Panc1 (cell line): ENCODE results near the gene NOXO1.

Source experiments
- POLR2AphosphoS5 ChIP-seq: IDR thresholded peaks from 2 replicates; pipeline ENCODE4 v1.6.1; 2012; ENCODE audit warnings: mild to moderate bottlenecking, low read depth, low read length, moderate library complexity
- TF ChIP-seq, protein P1 (sequence below): fragments of 450-650 bp; IDR thresholded peaks from 2 replicates; pipeline ENCODE4 v1.5.1; 2017; ENCODE audit warnings: mild to moderate bottlenecking

DNA sequence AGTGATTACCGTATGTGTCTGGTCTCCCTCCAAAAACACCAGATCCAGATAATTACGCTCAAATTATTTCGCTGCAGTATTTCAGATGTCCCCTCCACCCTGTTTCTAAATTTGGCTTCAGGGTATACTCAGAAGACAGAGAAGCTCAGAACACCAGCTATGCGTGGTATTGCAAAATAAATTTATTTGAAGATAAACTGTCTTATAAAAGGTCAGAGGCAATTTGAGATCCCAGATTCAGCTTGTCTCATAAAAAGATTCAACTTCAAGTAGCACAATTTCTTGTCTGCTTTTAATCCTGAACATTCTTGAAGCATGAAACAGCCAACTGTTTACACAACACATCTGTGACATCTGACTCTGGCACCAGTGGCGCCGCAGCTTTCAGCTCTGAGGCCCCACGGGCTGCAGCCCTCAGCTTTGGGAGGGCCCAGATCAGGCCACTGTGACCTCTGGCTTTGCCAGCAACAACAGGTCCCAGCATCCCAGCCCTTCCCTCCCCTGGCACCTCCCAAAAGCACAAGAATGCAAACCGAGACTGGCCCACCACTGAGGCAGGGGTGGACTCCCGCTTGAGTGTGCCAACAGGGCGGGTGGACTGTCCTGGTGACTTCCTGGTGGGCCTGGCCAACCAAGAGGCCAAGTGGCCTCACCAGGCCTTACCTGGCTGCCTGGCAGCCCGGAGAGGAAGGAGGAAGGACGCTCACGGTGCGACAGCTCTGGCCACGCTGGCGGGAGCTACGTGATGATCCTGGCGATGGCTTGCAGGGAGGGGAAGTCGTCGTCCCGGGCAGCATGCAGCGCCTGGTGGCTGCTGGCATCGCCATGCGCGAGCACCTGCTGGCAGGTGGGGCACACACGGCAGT lies 16.5 kb upstream of the NOXO1 start:
- no peak for TF ChIP-seq POLR2AphosphoS5
- TF ChIP-seq, protein P1, sequence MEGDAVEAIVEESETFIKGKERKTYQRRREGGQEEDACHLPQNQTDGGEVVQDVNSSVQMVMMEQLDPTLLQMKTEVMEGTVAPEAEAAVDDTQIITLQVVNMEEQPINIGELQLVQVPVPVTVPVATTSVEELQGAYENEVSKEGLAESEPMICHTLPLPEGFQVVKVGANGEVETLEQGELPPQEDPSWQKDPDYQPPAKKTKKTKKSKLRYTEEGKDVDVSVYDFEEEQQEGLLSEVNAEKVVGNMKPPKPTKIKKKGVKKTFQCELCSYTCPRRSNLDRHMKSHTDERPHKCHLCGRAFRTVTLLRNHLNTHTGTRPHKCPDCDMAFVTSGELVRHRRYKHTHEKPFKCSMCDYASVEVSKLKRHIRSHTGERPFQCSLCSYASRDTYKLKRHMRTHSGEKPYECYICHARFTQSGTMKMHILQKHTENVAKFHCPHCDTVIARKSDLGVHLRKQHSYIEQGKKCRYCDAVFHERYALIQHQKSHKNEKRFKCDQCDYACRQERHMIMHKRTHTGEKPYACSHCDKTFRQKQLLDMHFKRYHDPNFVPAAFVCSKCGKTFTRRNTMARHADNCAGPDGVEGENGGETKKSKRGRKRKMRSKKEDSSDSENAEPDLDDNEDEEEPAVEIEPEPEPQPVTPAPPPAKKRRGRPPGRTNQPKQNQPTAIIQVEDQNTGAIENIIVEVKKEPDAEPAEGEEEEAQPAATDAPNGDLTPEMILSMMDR: no peak
